ENCODE data around the gene EGFR. TPM values are rescaled to one million over a fixed set of nuclear protein-coding genes. Genes with fewer than 3 reads are reported as not detected.

EGFR gene
- total and polyA plus RNA-seq, 2 donors (not counting 1 experiment from before 2014, with no cell fraction given): 55.3 to 62.8 TPM

DNA sequence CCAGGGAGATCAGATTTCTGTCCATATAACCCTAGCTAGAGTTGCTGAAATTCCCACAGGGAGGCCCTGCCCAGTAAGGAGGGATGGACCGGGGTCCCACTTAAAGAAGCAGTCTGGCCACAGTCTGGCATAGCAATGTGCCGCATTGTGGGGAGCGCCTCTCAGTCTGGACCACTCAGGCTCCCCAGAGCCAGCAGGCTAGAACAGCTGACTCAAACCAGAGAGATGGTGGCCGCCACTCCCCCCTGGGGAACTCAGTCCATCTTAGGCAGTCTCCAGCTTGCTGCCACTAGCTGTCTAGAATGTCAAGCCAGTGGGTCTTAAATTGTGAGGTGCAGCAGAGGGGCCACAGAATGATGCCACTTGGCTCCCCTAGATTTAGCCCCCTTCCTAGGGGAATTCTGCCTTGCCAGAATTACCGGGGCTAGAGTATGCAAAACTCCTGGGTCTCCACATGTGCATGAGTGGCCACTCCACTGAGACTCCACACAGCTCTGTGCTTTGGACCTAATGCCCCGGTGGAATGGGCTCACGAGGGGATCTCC is 213.0 kb downstream of the EGFR start:
- no peak overlapping the region for H3K9ac ChIP-seq (ENCODE audit: insufficient read depth, low read length)
- no peak overlapping the region for H3K4me2 ChIP-seq (ENCODE audit: extremely low read depth, insufficient read depth, low read length)
- TF ChIP-seq CTCF (conservative IDR thresholded peaks at IDR 0.05 in 1 of 2, IDR thresholded peaks at IDR 0.05 in 1 of 2; ENCODE audit: low read depth in 1 of 2, low read length in 2 of 2) (no peak), EZH2 (IDR thresholded peaks at IDR 0.05; ENCODE audit: low read length, missing control alignments) (no peak)
- H3K79me2 ChIP-seq (ENCODE audit: control insufficient read depth, insufficient read depth, low read length): no peaks in the 10 kb centered on the region
- H3K9me3 ChIP-seq (ENCODE audit: control insufficient read depth, insufficient read depth, low read depth, low read length): no peaks in the 10 kb centered on the region
- H3K4me3 ChIP-seq (replicated peaks in 1 of 4; ENCODE audit: control extremely low read depth in 1 of 4, insufficient read depth in 1 of 4, low read depth in 3 of 4, low read length in 4 of 4): no peak overlapping the region
- peaks cover 18% of the 10 kb centered on the region for H3K27me3 ChIP-seq (ENCODE audit: control insufficient read depth, insufficient read depth, low read length)
- H4K20me1 ChIP-seq (ENCODE audit: control insufficient read depth, extremely low read depth, insufficient read depth, low read length): no peaks in the 10 kb centered on the region
- no peak overlapping the region for H3K27ac ChIP-seq (ENCODE audit: insufficient read depth, low read length)
- DNase-seq (ENCODE audit: low read depth in 2 of 2): no peak
- H3K4me1 ChIP-seq (ENCODE audit: control insufficient read depth, extremely low read depth, insufficient read depth, low read length): no peaks in the 10 kb centered on the region
- H3K36me3 ChIP-seq (ENCODE audit: control insufficient read depth, insufficient read depth, low read length): no peaks in the 10 kb centered on the region
- H2AFZ ChIP-seq (ENCODE audit: low read length): no peak overlapping the region

- no peak overlapping the region for H3K4me3 ChIP-seq (replicated peaks in 1 of 4; ENCODE audit: control extremely low read depth in 1 of 4, insufficient read depth in 1 of 4, low read depth in 3 of 4, low read length in 4 of 4)
- H3K4me2 ChIP-seq (ENCODE audit: extremely low read depth, insufficient read depth, low read length): no peak overlapping the region
- no peak for TF ChIP-seq CTCF (conservative IDR thresholded peaks at IDR 0.05 in 1 of 2, IDR thresholded peaks at IDR 0.05 in 1 of 2; ENCODE audit: low read depth in 1 of 2, low read length in 2 of 2)
- no peak for TF ChIP-seq EZH2 (IDR thresholded peaks at IDR 0.05; ENCODE audit: low read length, missing control alignments)
- no peak overlapping the region for H3K9ac ChIP-seq (ENCODE audit: insufficient read depth, low read length)
- no peak overlapping the region for H3K27ac ChIP-seq (ENCODE audit: insufficient read depth, low read length)
- no peaks in the 10 kb centered on the region for H3K9me3 ChIP-seq (ENCODE audit: control insufficient read depth, insufficient read depth, low read depth, low read length)
- H3K79me2 ChIP-seq (ENCODE audit: control insufficient read depth, insufficient read depth, low read length): no peaks in the 10 kb centered on the region
- no peak for DNase-seq (ENCODE audit: low read depth in 2 of 2)
- no peaks in the 10 kb centered on the region for H4K20me1 ChIP-seq (ENCODE audit: control insufficient read depth, extremely low read depth, insufficient read depth, low read length)
- no peaks in the 10 kb centered on the region for H3K36me3 ChIP-seq (ENCODE audit: control insufficient read depth, insufficient read depth, low read length)
- H3K4me1 ChIP-seq (ENCODE audit: control insufficient read depth, extremely low read depth, insufficient read depth, low read length): no peaks in the 10 kb centered on the region
- H2AFZ ChIP-seq (ENCODE audit: low read length): no peak overlapping the region
- H3K27me3 ChIP-seq (ENCODE audit: control insufficient read depth, insufficient read depth, low read length): peaks cover 22% of the 10 kb centered on the region
Observed at GRCh38 chr7:55233001-55233400, 214.2 kb downstream of the EGFR start.

GRCh38 chr7:55234408-55234807 is 215.6 kb downstream of the EGFR start:
- Histone ChIP-seq H3K9ac (ENCODE audit: insufficient read depth, low read length) (no peak overlapping the region), H3K36me3 (ENCODE audit: control insufficient read depth, insufficient read depth, low read length) (no peaks in the 10 kb centered on the region), H2AFZ (ENCODE audit: low read length) (no peak overlapping the region), H3K4me3 (replicated peaks in 1 of 4; ENCODE audit: control extremely low read depth in 1 of 4, insufficient read depth in 1 of 4, low read depth in 3 of 4, low read length in 4 of 4) (no peak overlapping the region), H3K27me3 (ENCODE audit: control insufficient read depth, insufficient read depth, low read length) (peaks cover 16% of the 10 kb centered on the region), H3K79me2 (ENCODE audit: control insufficient read depth, insufficient read depth, low read length) (no peaks in the 10 kb centered on the region), H3K9me3 (ENCODE audit: control insufficient read depth, insufficient read depth, low read depth, low read length) (no peaks in the 10 kb centered on the region), H4K20me1 (ENCODE audit: control insufficient read depth, extremely low read depth, insufficient read depth, low read length) (no peaks in the 10 kb centered on the region), H3K4me2 (ENCODE audit: extremely low read depth, insufficient read depth, low read length) (no peak overlapping the region), H3K4me1 (ENCODE audit: control insufficient read depth, extremely low read depth, insufficient read depth, low read length) (no peaks in the 10 kb centered on the region), H3K27ac (ENCODE audit: insufficient read depth, low read length) (no peak overlapping the region)
- TF ChIP-seq CTCF (conservative IDR thresholded peaks at IDR 0.05 in 1 of 2, IDR thresholded peaks at IDR 0.05 in 1 of 2; ENCODE audit: low read depth in 1 of 2, low read length in 2 of 2): no peak
- TF ChIP-seq EZH2 (IDR thresholded peaks at IDR 0.05; ENCODE audit: low read length, missing control alignments): no peak
- no peak for DNase-seq (ENCODE audit: low read depth in 2 of 2)

All from fibroblast of lung (primary cell).